ENCODE measurements around the gene SLC27A5.

- no peak for TF ChIP-seq POLR2AphosphoS5 (IDR thresholded peaks at IDR 0.05; ENCODE audit: borderline replicate concordance, low read depth, low read length)
- TF ChIP-seq EZH2 (IDR thresholded peaks at IDR 0.05) = no peak
Observed at GRCh38 chr19:58529405-58529804, 17.6 kb upstream of the SLC27A5 start.
